ENCODE measurements around the gene FTL.
"Not testable (repeated sequence)": the region's sequence is repeated elsewhere in the genome, so short reads cannot be mapped to it uniquely, and the experiment has no call there.

FTL gene

GRCh38 chr19:48965040-48965805, at the start of gene FTL:
TSS of gene FTL (plus strand) at chr19:48965309. CDS start at chr19:48965508, 199 bp downstream.
- in situ Hi-C loops (cut with MboI; ENCODE audit: low sequenced_read_pairs) = no loop called here

- in situ Hi-C loops (cut with MboI; ENCODE audit: low sequenced_read_pairs) = no loop called here
These were observed 49.4 kb upstream of the FTL start for GRCh38 chr19:48915757-48916156.

- in situ Hi-C loops (cut with MboI; ENCODE audit: low sequenced_read_pairs) = no loop called here
These were observed 47.0 kb upstream of the FTL start for GRCh38 chr19:48918071-48918470.

GRCh38 chr19:48918801-48919247, 46.3 kb upstream of the FTL start:
- in situ Hi-C loops (cut with MboI; ENCODE audit: low sequenced_read_pairs) = no loop called here

- in situ Hi-C loops (cut with MboI; ENCODE audit: low sequenced_read_pairs) = not testable (repeated sequence)
These were observed 45.8 kb upstream of the FTL start for GRCh38 chr19:48919271-48919670.

GRCh38 chr19:48920949-48921348, 44.2 kb upstream of the FTL start:
- in situ Hi-C loops (cut with MboI; ENCODE audit: low sequenced_read_pairs) = no loop called here

GRCh38 chr19:48921721-48922500, 43.2 kb upstream of the FTL start:
- in situ Hi-C loops (cut with MboI; ENCODE audit: low sequenced_read_pairs) = no loop called here

GRCh38 chr19:48922548-48923490, 42.3 kb upstream of the FTL start:
- in situ Hi-C loops (cut with MboI; ENCODE audit: low sequenced_read_pairs) = no loop called here

GRCh38 chr19:48925240-48925843, 39.8 kb upstream of the FTL start:
- in situ Hi-C loops (cut with MboI; ENCODE audit: low sequenced_read_pairs) = no loop called here

GRCh38 chr19:48925890-48926289, 39.2 kb upstream of the FTL start:
- in situ Hi-C loops (cut with MboI; ENCODE audit: low sequenced_read_pairs) = not testable (repeated sequence)

- in situ Hi-C loops (cut with MboI; ENCODE audit: low sequenced_read_pairs) = no loop called here
These were observed 38.2 kb upstream of the FTL start for GRCh38 chr19:48926909-48927308.

- in situ Hi-C loops (cut with MboI; ENCODE audit: low sequenced_read_pairs) = not testable (repeated sequence)
These were observed 37.4 kb upstream of the FTL start for GRCh38 chr19:48927692-48928091.

GRCh38 chr19:48928164-48929025, 36.7 kb upstream of the FTL start:
- in situ Hi-C loops (cut with MboI; ENCODE audit: low sequenced_read_pairs) = no loop called here

GRCh38 chr19:48933382-48933932, 31.7 kb upstream of the FTL start, which contains the start of gene DHDH:
TSS of gene DHDH (plus strand) at chr19:48933699. CDS start at chr19:48933722, 23 bp downstream.
- in situ Hi-C loops (cut with MboI; ENCODE audit: low sequenced_read_pairs) = no loop called here

GRCh38 chr19:48934837-48935236, 30.3 kb upstream of the FTL start:
- in situ Hi-C loops (cut with MboI; ENCODE audit: low sequenced_read_pairs) = no loop called here

- in situ Hi-C loops (cut with MboI; ENCODE audit: low sequenced_read_pairs) = no loop called here
These were observed 29.2 kb upstream of the FTL start for GRCh38 chr19:48935864-48936263.

GRCh38 chr19:48938256-48938655, 26.9 kb upstream of the FTL start:
- in situ Hi-C loops (cut with MboI; ENCODE audit: low sequenced_read_pairs) = no loop called here

GRCh38 chr19:48940902-48941301, 24.2 kb upstream of the FTL start:
- in situ Hi-C loops (cut with MboI; ENCODE audit: low sequenced_read_pairs) = no loop called here

GRCh38 chr19:48943081-48943480, 22.0 kb upstream of the FTL start:
- in situ Hi-C loops (cut with MboI; ENCODE audit: low sequenced_read_pairs) = no loop called here

All from HL-60/S4 (cell line).